Effector CD4-positive, alpha-beta T cell (primary cell): ENCODE results near the gene CDCA5.
"Not testable (repeated sequence)": the region's sequence is repeated elsewhere in the genome, so short reads cannot be mapped to it uniquely, and the experiment has no call there.

ENCODE experiments used
- DNase-seq: peaks from one replicate; pipeline ENCODE4 v3.0.0-alpha.2; 2020

Gene CDCA5

DNA sequence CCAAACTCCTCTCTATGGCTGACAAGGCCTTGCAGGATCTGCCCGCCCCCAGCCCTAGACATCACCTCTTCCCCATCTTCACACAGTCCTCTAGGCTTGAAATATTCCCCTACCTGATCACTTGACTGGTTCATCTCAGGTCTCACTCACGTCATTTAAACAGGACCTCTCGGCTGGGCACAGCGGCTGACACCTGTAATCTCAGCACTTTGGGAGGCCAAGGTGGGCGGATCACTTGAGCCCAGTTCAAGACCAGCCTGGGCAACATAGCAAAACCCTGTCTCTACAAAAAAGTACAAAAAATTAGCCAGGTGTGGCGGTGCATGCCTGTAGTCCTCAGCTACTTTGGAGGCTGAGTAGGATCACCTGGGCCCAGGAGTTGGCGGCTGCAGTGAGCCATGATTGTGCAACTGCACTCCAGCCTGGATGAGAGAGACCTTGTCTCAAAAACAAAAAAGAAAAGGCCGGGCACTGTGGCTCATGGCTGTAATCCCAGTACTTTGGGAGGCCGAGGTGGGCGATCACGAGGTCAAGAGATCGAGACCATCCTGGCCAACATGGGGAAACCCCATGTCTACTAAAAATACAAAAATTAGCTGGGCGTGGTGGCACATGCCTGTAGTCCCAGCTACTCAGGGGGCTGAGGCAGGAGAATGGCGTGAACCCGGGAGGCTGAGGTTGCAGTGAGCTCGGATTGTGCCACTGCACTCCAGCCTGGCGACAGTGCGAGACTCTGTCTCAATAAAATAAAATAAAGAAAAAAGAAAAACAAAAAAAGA lies 35.2 kb upstream of the CDCA5 start:
- DNase-seq: not testable (repeated sequence)

DNA sequence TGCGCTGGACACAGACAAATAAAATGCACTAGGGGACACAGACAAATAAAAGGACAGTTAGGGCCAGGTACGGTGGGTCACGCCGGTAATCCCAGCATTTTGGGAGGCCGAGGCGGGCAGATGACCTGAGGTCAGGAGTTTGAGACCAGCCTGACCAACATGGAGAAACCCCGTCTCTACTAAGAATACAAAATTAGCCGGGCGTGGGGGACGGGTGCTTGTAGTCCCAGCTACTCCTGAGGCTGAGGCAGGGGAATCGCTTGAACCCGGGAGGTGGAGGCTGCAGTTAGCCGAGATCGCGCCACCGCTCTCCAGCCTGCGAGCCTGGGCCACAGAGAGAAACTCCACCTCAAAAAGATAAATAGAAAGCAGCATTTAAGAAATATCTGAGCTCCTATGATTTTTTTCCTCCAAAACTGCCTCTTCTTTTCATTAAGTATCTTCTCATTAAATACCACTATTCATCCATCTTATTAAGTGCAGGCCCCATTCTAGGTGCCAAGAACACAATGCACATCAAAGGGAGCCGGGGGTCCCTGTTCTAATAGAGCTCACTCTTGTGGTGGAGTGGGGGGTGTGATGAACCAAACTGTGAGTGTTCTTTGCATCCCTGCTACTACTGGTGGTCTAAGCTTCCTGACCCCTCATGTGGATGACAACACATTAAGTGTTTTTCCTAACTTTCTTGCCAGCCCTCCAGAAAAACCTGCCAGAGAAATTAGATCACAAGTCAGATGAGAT lies 34.4 kb upstream of the CDCA5 start:
- no peak for DNase-seq

DNA sequence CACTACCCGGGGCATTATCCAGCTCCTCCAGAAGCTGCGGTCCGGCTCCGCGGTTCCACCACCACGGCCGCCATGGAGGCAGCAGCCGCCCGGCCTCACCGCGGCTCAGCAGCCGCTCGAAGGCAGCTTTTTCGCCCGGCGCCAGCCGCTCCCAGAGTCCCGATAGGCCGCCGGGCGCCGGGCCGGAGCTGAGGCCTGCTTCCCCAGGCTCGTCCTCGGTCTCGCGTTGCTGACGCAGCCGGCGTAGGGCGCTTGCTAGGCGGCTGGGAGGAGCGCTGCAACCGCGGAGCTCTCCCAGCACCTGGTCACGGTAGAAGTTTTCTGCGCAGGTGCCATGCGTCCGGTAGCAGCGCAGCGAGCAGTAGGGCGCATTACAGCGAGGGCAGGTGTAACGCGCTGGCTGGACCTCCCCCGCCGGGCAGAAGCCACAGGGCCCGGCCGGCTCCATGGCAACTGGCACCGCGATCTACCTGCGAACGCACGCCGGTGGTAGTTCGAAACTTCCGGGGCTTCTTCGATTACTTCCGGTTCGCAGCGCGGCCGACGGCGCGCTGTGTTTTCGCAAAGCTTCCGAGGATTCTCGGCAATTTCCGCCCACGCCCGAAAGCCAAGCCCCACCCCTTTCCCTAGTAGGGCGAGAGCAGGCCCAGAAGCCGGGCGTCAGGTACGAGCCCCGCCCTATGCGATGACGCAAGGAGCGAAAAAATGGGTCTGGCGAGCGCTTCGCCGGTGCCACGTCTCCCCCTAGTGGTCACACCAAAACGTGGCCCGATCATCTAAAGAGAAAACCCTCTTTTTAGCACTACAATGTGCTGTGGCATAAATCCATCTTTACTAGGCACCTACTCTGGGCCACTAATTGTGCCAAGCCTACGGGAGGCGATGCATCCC lies 33.6 kb upstream of the CDCA5 start, which contains the start of gene ZNHIT2:
Gene ZNHIT2 (minus strand): TSS at position 496 of the 891 bp plus-strand sequence. CDS start 48 bp downstream, at position 448.
- peak; percentile 100 for DNase-seq

DNA sequence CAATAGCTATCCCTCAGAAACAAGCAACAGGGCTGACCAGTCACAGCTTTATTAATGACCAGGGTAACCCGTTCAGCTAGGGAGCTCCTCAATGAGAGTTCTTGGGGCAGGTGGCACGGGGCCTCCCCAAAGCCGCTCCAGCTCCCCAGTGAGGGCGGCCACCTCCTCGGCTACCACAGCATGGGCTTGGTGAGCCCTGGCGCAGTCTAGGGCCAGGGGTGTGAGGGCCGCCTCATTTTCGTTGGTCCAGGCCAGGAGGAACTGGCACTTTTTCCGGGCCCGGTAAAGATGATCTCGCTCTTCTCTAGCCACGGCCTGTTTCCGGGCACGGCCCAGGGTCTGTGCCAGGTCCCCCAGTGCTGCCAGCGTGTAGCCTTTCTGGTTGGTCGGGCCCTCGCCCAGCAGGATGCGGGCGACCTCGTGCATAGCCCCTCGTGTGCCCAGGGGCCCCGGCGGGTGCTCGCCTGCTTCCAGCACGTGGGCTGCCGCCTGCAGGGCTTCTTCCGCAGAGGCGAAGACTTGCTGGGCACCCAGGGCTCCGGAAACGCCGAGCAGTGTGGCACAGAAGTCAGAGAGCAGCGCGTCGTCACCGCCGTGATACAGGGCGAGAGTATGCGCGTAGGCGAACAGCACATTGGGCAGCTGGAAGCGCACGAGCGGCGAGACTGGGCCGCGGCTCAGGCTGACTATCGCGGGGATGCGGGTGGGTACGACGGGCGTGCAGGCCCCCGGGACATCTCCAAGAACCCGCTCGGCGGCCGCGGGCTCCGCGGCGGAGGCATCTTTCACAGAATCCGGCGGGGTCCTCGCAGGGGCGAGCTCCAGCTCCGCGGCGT lies 32.7 kb upstream of the CDCA5 start:
- DNase-seq: peak; percentile 46

DNA sequence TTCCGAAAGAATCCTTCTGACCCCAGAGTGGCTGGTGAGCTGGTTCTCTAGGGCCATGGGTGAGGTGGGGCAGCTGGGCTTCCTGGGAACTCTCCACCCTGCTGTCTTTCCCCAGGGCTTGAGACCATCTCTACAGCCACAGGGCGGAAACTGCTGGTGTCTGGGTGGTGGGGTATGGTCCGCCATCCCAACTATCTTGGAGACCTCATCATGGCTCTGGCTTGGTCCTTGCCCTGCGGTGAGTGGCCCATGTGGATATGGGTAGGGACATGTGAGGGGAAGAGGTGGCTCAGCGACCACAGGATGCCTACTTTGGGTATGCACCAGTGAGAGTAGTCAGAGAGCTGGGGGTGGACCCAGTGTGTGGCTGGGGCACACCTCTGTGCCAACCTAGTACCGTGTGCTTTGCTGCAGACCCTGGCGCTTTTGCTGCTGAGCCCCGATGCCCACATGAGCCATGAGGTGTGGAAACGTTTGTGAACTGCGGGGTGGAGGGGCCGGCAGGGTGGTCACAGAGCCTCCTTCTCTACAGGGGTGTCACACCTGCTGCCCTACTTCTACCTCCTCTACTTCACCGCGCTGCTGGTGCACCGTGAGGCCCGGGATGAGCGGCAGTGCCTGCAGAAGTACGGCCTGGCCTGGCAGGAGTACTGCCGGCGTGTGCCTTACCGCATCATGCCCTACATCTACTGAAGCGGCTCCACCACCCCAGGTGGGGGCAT lies 31.7 kb upstream of the CDCA5 start:
- no peak for DNase-seq

DNA sequence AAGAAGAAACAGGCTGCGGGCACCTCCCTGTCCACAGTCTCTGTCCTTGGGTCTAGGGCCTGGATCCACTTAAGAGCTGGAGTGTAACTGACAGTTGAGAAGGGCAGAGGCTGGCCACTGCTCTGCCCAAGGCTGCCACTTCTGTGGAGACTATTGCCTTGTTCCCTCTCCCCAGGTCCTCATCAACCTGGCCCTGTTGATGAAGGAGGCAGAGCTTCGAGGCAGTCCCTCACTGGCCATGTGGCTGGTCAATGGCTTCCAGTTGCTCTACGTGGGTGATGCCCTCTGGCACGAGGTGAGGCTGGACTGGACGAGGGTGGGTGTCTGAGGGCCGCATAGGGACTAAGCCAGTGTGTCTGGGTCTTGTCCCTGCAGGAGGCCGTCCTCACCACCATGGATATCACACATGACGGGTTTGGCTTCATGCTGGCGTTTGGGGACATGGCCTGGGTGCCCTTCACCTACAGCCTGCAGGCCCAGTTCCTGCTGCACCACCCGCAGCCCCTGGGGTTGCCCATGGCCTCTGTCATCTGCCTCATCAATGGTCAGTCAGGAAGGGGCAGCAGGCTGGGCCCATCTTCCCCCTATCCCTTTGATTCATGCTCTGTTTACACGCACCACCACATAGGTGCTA lies 30.8 kb upstream of the CDCA5 start:
- DNase-seq: no peak

DNA sequence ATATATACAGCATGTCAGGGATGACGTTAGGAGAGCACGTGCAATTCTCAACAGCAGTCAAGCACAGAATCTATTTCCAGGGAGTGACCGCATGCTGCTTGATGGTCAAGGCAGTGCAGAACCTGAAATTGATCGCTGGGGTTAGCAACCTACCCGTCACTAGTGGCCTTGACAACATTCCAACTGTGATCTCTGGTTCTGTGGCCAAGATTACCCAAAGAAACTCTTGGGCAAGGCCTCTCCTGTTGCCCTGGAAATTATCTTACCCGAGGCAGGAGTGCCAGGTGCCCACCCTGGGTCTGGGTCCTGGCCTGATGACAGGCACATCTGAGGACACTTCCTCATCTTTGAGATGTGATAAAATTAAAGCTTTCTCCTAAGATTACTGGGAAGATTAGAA lies 30.0 kb upstream of the CDCA5 start:
- DNase-seq: no peak

DNA sequence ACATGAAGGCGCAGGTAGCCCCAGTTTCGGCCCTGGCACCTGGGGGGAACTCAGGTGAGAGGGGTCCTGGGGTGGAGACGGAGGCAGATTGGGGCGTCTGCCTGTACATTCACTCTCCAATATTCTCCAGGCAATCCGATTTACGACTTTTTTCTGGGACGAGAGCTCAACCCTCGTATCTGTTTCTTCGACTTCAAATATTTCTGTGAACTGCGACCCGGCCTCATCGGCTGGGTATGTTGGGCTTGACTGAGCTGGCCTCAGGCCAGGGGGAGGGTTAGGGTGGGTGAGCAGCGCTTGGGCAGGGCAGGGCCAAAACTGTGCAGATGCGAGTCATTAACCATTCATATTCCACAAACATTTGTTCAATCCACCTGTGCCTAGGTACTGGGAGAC lies 29.5 kb upstream of the CDCA5 start:
- no peak for DNase-seq

DNA sequence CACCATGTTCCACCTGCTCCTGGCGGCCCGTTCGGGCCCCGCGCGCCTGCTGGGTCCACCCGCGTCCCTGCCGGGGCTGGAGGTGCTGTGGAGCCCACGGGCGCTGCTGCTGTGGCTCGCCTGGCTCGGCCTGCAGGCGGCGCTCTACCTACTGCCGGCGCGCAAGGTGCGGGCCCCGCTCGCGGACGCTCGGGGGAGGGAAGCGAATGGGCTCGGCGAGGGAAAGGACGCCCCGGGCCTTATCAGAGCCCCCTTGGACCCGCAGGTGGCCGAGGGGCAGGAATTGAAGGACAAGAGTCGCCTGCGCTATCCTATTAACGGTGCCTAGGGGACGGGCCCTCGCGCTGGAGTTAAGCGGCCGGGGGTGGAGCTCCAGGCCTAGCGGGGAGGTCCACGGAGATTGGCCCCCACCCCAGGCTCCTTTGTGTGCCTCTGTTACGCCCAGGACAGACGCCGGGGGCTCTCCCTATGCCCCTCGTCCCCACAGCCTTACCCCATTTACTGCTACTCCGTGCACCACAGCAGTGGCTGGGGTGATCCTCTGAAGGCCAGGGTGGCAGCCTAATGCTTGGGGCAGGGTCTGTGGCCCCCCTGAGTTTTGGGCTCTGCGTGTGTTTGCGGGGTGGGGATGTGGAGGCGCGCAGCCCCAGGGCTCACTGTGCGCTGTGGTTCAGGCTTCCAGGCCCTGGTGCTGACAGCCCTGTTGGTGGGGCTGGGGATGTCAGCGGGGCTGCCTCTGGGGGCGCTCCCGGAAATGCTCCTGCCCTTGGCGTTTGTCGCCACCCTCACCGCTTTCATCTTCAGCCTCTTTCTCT lies 28.9 kb upstream of the CDCA5 start:
- DNase-seq: peak; percentile 70

DNA sequence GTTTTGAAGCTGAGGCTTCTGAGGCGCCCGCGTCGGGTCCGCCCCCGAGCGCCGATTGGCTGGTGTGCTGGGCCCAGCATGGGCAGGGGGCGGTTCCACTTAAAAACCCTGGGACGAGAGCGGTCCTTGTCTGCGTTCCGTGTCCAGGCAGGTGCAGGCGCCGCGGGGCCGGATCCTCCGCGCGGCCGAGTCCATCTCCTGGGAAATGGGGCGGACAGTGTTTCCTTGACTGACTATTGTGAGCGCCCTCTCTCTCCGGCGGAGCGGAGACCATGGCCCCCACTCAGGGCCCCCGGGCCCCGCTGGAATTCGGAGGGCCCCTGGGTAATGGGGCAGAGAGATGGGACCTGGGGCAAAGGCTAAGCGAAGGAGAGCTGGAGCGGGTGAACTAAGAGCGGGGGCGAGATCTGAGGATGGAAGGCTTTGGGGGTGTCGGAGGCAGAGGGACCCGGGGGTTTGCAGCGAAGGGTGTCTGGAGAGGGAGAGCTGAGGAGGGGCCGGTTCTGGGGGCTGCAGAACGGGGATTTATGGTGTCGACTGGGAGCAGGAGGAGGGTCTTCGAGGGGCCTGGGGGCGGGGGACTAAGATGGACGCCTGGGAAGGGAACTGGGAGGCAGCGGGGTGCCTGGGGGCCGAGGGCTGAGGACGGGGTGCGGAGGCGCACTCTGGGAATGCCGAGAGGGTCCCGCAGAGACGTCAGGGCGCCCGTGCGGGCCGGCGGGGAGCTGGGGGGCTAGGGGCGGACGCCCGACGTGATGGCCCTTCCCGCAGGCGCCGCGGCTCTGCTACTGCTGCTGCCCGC lies 28.1 kb upstream of the CDCA5 start, which contains the start of gene TM7SF2:
Gene TM7SF2 (plus strand): TSS at position 129 of the 802 bp plus-strand sequence. CDS start 144 bp downstream, at position 273.
- DNase-seq: peak; percentile 92

DNA sequence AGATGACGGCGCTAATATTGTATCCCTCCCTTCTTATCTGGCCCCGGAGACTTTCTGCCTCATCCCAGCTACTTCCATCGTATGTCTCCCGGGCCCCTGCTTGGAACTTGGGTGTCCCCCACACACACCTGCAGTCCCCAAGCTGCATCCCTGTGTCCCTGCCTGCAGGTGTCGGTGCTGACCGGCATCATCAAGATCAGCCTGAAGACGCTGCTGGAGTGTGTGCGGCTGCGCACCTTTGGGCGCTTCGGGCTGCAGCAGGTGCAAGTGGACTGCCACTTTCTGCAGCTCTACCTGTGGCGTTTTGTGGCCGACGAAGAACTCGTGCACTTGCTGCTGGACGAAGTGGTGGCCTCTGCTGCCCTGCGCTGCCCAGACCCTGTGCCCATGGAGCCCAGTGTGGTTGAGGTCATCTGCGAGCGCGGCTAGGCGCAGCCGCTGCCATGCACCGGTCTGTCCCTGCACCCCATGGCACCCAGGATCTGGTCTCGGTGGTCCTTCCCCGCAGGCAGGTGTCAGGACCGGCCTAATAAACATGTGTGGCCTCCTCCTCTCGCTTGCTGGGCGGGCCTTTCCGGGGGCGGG lies 27.4 kb upstream of the CDCA5 start:
- DNase-seq: no peak

DNA sequence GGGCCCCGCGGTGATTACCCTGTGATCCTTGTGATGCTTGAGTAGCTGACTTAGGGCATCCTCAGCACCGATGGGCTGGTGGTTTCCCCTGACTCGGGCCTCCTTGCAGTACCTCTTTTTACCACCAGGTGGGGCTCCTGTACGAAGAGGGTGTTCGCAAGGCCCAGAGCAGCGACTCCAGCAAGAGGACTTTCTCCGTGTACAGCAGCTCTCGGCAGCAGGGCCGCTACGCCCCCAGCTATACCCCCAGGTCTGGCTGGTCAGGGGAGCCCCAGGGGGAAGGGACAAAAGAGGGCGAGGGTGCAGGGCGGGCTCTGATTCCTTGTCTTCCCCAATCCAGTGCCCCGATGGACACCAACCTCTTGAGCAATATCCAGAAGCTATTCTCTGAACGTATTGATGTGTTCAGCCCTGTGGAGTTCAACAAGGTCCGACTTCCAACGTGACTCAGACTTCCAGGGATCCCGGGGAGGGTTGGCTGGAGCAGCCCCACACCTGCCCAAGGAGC lies 26.6 kb upstream of the CDCA5 start:
- peak; percentile 94 for DNase-seq

DNA sequence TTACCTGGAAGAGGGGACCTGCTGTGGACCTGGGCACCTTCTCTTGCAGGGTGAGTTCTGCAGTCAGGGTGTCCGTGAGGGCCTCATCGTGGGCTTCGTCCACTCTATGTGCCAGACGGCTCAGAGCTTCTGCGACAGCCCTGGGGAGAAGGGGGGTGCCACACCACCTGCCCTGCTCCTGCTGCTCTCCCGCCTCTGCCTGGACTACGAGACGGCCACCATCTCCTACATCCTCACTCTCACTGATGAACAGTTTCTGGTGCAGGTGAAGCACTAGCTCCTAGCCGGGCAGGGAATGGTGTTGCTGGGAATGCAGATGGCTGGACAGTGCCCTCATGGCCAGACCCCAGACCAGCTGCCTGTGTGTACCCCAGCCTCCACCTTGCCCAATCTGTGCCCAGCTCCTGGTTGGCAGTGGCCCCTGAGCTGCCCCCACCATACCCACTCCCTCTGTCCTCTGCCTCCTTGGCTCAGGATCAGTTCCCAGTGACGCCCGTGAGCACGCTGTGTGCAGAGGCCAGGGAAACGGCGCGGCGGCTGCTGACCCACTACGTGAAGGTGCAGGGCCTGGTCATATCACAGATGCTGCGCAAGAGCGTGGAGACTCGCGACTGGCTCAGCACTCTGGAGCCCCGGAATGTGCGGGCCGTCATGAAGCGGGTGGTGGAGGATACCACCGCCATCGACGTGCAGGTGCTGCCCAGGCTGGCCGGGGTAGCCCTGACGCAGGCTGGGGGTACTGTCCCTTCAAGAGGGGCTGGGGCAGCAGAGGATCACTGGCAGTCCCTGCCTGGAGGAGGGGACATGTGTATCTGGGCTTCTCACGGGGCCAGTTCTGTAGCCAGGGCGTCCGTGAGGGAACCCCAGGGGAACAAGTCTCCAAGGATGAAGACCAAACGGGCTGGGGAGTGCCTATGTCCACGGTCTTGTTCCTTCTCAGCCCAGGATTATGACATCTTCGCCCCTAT lies 25.7 kb upstream of the CDCA5 start:
- DNase-seq: no peak

DNA sequence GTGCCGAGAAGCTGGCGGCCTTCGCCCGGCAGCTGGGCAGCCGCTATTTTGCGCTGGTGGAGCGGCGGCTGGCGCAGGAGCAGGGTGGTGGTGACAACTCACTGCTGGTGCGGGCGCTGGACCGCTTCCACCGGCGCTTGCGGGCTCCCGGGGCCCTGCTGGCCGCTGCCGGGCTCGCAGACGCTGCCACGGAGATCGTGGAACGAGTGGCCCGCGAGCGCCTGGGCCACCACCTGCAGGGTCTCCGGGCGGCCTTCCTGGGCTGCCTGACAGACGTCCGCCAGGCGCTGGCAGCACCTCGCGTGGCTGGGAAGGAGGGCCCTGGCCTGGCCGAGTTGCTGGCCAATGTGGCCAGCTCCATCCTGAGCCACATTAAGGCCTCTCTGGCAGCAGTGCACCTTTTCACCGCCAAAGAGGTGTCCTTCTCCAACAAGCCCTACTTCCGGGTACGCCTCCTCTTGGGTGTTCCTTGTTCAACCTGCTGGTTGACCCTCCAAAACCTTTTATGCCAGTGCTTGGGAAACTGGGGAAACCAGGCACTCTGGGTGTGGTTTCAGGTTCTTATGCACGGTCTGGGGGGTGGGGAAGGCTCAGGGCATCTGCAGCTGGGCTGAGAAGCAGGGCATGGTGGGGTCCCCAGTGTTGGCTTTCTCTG lies 24.8 kb upstream of the CDCA5 start:
- no peak for DNase-seq

DNA sequence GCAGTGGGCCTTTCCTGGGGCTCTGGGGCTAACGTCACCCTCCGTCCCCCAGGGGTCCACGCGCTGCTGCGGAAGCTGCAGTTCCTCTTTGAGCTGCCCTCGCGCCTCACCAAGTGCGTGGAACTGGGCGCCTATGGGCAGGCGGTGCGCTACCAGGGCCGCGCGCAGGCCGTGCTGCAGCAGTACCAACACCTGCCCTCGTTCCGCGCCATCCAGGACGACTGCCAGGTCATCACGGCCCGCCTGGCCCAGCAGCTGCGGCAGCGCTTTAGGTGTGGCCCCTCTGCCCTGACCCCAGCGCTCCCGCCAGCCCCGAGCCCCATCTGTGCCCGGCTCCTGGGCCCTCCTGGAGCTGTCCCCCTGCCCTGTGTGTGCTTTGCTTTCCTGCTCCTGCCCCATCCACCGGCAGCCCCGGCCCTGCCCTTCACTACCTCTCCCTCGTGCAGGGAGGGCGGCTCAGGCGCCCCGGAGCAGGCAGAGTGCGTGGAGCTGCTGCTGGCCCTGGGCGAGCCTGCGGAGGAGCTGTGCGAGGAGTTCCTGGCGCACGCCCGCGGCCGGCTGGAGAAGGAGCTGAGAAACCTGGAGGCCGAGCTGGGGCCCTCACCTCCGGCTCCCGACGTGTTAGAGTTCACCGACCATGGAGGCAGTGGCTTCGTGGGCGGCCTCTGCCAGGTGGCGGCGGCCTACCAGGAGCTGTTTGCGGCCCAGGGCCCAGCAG lies 24.1 kb upstream of the CDCA5 start:
- DNase-seq: no peak

DNA sequence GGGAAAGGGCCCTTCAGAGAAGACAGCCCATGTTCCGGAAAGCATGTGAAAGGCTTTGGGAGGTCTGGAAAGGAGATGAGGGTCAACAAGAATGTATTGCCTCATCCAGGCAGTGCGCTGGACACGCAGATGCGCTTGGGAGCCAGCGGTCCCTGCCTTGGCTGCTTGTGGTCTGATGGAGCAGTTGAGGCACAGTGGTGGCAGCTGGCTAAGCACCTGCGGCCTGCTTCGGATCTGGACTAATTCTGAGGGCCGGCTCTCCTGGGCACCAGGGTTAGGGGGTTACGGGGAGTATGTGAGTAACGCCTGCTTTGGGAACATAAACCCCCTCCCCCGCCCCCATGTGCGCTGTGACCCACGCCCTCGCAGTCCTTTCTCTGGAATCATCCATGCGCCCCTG lies 23.2 kb upstream of the CDCA5 start:
- DNase-seq: no peak
